ENCODE results near the gene SLC25A52. TPM values are rescaled to one million over a fixed set of nuclear protein-coding genes. Genes with fewer than 3 reads are reported as not detected.

The SLC25A52 gene
- total RNA-seq, 1 experiment from 2014 or later = not detected

- no peak overlapping the region for H3K9ac ChIP-seq (ENCODE audit: extremely low read depth, insufficient read length, low read length)
- no peak for TF ChIP-seq CTCF (conservative IDR thresholded peaks at IDR 0.05)
- H3K23me2 ChIP-seq (ENCODE audit: insufficient read length, low read depth, low read length, poor library complexity, severe bottlenecking) = no peaks in the 10 kb centered on the region
- no peak overlapping the region for H2AK5ac ChIP-seq (ENCODE audit: insufficient read length, low read length)
- no peak overlapping the region for H2BK5ac ChIP-seq (ENCODE audit: insufficient read length, low read length)
- H3K27me3 ChIP-seq (ENCODE audit: insufficient read depth, low read length) = no peaks in the 10 kb centered on the region
- no peak overlapping the region; a peak in 1 of 7 replicates for H3K27ac Mint-ChIP-seq
- H2BK20ac ChIP-seq (ENCODE audit: low read depth, low read length, poor library complexity, severe bottlenecking) = no peak overlapping the region
- no peaks in the 10 kb centered on the region; the same call in 1 of the 2 replicates for H3K4me1 ChIP-seq (ENCODE audit: insufficient read depth, low read length)
- H4K20me1 ChIP-seq (ENCODE audit: control insufficient read depth, insufficient read depth, insufficient read length) = no peaks in the 10 kb centered on the region
- H3T11ph ChIP-seq (ENCODE audit: low read length) = no peak overlapping the region
- H3K36me3 Mint-ChIP-seq (ENCODE audit: insufficient read depth in 1 of 3, low read depth in 3 of 3) = no peaks in the 10 kb centered on the region; a peak in 1 of 7 replicates
- H2BK120ac ChIP-seq (ENCODE audit: low read depth, low read length, poor library complexity, severe bottlenecking) = no peak overlapping the region
- H3K27me3 Mint-ChIP-seq (ENCODE audit: low read depth) = no peaks in the 10 kb centered on the region
- H2BK15ac ChIP-seq (ENCODE audit: low read depth, low read length) = no peak overlapping the region
- H3K9me3 ChIP-seq (ENCODE audit: control insufficient read depth, low read depth, low read length) = no peaks in the 10 kb centered on the region
- H3K27ac ChIP-seq (ENCODE audit: insufficient read length, low read depth, low read length) = no peak overlapping the region
- H3K4me2 ChIP-seq (ENCODE audit: insufficient read depth, insufficient read length, low read length) = no peak overlapping the region
- H3K4me3 Mint-ChIP-seq = no peak overlapping the region
- H3K18ac ChIP-seq (ENCODE audit: insufficient read length, low read depth, low read length) = no peak overlapping the region
- H3K79me2 ChIP-seq (ENCODE audit: insufficient read depth, low read length) = no peaks in the 10 kb centered on the region
- no peak overlapping the region for H4K5ac ChIP-seq (ENCODE audit: insufficient read length, low read depth, low read length)
- DNase-seq = no peak
- H3K4me1 Mint-ChIP-seq = peaks cover 0 to 8% of the 10 kb centered on the region in 2 experiments; a peak in 2 of 4 replicates
- no peak overlapping the region for H2AFZ ChIP-seq (ENCODE audit: low read length)
- no peak overlapping the region for H4K91ac ChIP-seq (ENCODE audit: insufficient read length, low read depth, low read length)
- no peak overlapping the region for H3K4ac ChIP-seq (ENCODE audit: low read depth, low read length)
- H2BK12ac ChIP-seq (ENCODE audit: insufficient read length, low read depth, low read length) = no peak overlapping the region
- H3K56ac ChIP-seq (ENCODE audit: insufficient read length, low read depth, low read length) = no peak overlapping the region
- no peak overlapping the region for H3K14ac ChIP-seq (ENCODE audit: insufficient read depth, low read length)
- H3K79me1 ChIP-seq (ENCODE audit: insufficient read depth, low read depth, low read length, poor library complexity, severe bottlenecking) = no peaks in the 10 kb centered on the region
- no peaks in the 10 kb centered on the region; a peak in 1 of 5 replicates for H3K9me3 Mint-ChIP-seq
- no peak overlapping the region for H4K8ac ChIP-seq (replicated peaks; ENCODE audit: insufficient read length, low read depth, low read length)
- H3K23ac ChIP-seq (ENCODE audit: insufficient read length, low read depth, low read length) = no peak overlapping the region
- WGBS (ENCODE audit: extremely low coverage, insufficient read length, low lambda C conversion rate) = no CpG with 5 or more reads among the region's 6 CpGs
These were observed 31.3 kb upstream of the SLC25A52 start for GRCh38 chr18:31791817-31792579.
